Adipose tissue (tissue), 3 donors: ENCODE results near the gene PFN1. TPM values are rescaled to one million over a fixed set of nuclear protein-coding genes. Genes with fewer than 3 reads are reported as not detected.
A peak's percentile ranks its signal among the peaks of the same experiment; 100 is the strongest.

Experiments used
- H3K27ac ChIP-seq: one replicate; pipeline ENCODE4 v1.5.1; 2013; ENCODE audit warnings: low read depth, low read length
- WGBS, 3 donors: extraction: QIAGEN DNeasy Blood & Tissue Kit; methylation state at CpG; one replicate each; pipeline ENCODE4 v1.1.7; 2013; 5-methylcytosine and 5-hydroxymethylcytosine counted together
- polyA plus RNA-seq, 3 donors: library from polyadenylated mRNA; stranded (reverse); fragments of 200-250 nt; gene quantifications; one replicate each; pipeline ENCODE4 v1.2.3, GENCODE V29; 2013
- donor health status: healthy with polysubstance abuse.
- donor health status: Bipolar disorder and iron deficiency.
- donor health status: healthy.

PFN1 gene
- polyA plus RNA-seq, 3 donors, result 270 to 1,173 (median 475) TPM

GRCh38 chr17:4949321-4950074, 1.2 kb upstream of the PFN1 start:
- 0 to 1% (median 1%) methylated on average over 33 to 74 of the region's 75 CpGs for WGBS, 3 donors
- peak overlapping the region; percentile 45 for H3K27ac ChIP-seq

- 0 to 2% (median 1%) methylated on average over 25 to 40 of the region's 40 CpGs for WGBS, 3 donors
- peak overlapping the region; percentile 45 for H3K27ac ChIP-seq
Observed at GRCh38 chr17:4948931-4949320, 596 bp upstream of the PFN1 start.

- peak overlapping the region; percentile 96 for H3K27ac ChIP-seq
- WGBS, 3 donors, result 0 to 1% (median 0%) methylated on average over 42 to 56 of the region's 56 CpGs
Observed at GRCh38 chr17:4947411-4948165, 742 bp downstream of the PFN1 start.

- peak overlapping the region; percentile 96 for H3K27ac ChIP-seq
- 1 to 2% (median 1%) methylated on average over 7 of the region's 7 CpGs for WGBS, 3 donors
Observed at GRCh38 chr17:4947010-4947410, 1.3 kb downstream of the PFN1 start.

GRCh38 chr17:4946312-4946976, 1.9 kb downstream of the PFN1 start:
- H3K27ac ChIP-seq, result peak overlapping the region; percentile 60
- 21 to 34% (median 25%) methylated on average over 16 of the region's 16 CpGs for WGBS, 3 donors

- 31 to 40% (median 34%) methylated on average over 4 of the region's 4 CpGs for WGBS, 3 donors
- no peak overlapping the region for H3K27ac ChIP-seq
Observed at GRCh38 chr17:4945944-4946280, 2.4 kb downstream of the PFN1 start.

- 25 to 54% (median 31%) methylated on average over 7 of the region's 7 CpGs for WGBS, 3 donors
- peak overlapping the region; percentile 29 for H3K27ac ChIP-seq
Observed at GRCh38 chr17:4945176-4945943, 3.0 kb downstream of the PFN1 start.

- peak overlapping the region; percentile 29 for H3K27ac ChIP-seq
- WGBS, 3 donors, result 39 to 63% (median 49%) methylated on average over 8 of the region's 8 CpGs
Observed at GRCh38 chr17:4944554-4945175, 3.7 kb downstream of the PFN1 start.

- WGBS, 3 donors, result 34 to 72% (median 40%) methylated on average over 3 of the region's 3 CpGs
- peak overlapping the region; percentile 29 for H3K27ac ChIP-seq
Observed at GRCh38 chr17:4944163-4944553, 4.2 kb downstream of the PFN1 start.

- 68 to 83% (median 76%) methylated on average over 13 of the region's 13 CpGs for WGBS, 3 donors
- H3K27ac ChIP-seq, result no peak overlapping the region
Observed at GRCh38 chr17:4942760-4943508, 5.4 kb downstream of the PFN1 start.

- 41 to 50% (median 49%) methylated on average over 4 of the region's 4 CpGs for WGBS, 3 donors
- H3K27ac ChIP-seq, result no peak overlapping the region
Observed at GRCh38 chr17:4941319-4941610, 7.1 kb downstream of the PFN1 start.

GRCh38 chr17:4940555-4941318, 7.6 kb downstream of the PFN1 start:
- 0 to 1% (median 1%) methylated on average over 27 to 29 of the region's 29 CpGs for WGBS, 3 donors
- peak overlapping the region; percentile 30 for H3K27ac ChIP-seq

- H3K27ac ChIP-seq, result peak within 1 kb of the TSS; percentile 30
- WGBS, 3 donors, result 0% methylated on average over 72 of the region's 72 CpGs
Observed at GRCh38 chr17:4939796-4940554, 8.4 kb downstream of the PFN1 start, which contains the start of the genes RNF167 and SLC25A11. TSS of gene RNF167 (plus strand) at chr17:4940268. CDS start at chr17:4940910, 642 bp downstream. TSS of gene SLC25A11 (minus strand) at chr17:4940046. CDS start at chr17:4939910, 136 bp downstream.

GRCh38 chr17:4939546-4939795, 8.9 kb downstream of the PFN1 start:
- 0 to 1% (median 0%) methylated on average over 16 of the region's 16 CpGs for WGBS, 3 donors
- H3K27ac ChIP-seq, result peak overlapping the region; percentile 22

GRCh38 chr17:4938688-4939545, 9.4 kb downstream of the PFN1 start:
- WGBS, 3 donors, result 51 to 63% (median 59%) methylated on average over 19 of the region's 19 CpGs

GRCh38 chr17:4938069-4938491, 10.2 kb downstream of the PFN1 start:
- WGBS, 3 donors, result 86 to 93% (median 90%) methylated on average over 11 of the region's 11 CpGs
- H3K27ac ChIP-seq, result no peak overlapping the region

More at GRCh38 chr17:4938688-4939545, 9.4 kb downstream of the PFN1 start:
- H3K27ac ChIP-seq, result peak overlapping the region; percentile 22
